GM12874 (cell line): ENCODE measurements around the gene TSPAN3.

Experiments used
- TF ChIP-seq, protein P1 (sequence below): IDR thresholded peaks from 2 replicates; pipeline ENCODE4 v1.5.1; 2011; ENCODE audit warnings: low read depth, mild to moderate bottlenecking, control low read depth, low read length, moderate library complexity; ENCODE audit not compliant: insufficient read depth

Gene TSPAN3

DNA sequence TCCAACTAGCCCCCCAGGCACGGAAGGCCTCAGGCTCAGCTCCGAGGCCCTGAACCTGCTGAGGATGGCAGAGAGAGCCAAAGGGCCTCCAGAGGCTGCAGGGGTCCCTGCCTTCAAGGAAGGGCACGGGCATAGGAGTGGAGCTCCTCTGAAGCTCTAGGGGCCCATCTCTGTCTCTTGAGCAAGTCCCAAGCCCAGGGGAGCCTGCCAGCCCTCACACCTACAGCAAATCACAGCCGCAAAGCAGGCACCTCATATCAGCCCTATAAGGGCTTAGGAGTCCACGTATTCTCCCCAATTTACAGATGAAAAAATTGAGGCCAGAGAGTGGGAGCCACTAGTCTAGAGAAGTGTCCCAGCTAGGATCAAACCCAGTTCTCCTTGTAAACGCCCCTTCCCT is 61.7 kb downstream of the TSPAN3 start:
- TF ChIP-seq, protein P1, sequence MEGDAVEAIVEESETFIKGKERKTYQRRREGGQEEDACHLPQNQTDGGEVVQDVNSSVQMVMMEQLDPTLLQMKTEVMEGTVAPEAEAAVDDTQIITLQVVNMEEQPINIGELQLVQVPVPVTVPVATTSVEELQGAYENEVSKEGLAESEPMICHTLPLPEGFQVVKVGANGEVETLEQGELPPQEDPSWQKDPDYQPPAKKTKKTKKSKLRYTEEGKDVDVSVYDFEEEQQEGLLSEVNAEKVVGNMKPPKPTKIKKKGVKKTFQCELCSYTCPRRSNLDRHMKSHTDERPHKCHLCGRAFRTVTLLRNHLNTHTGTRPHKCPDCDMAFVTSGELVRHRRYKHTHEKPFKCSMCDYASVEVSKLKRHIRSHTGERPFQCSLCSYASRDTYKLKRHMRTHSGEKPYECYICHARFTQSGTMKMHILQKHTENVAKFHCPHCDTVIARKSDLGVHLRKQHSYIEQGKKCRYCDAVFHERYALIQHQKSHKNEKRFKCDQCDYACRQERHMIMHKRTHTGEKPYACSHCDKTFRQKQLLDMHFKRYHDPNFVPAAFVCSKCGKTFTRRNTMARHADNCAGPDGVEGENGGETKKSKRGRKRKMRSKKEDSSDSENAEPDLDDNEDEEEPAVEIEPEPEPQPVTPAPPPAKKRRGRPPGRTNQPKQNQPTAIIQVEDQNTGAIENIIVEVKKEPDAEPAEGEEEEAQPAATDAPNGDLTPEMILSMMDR: no peak

DNA sequence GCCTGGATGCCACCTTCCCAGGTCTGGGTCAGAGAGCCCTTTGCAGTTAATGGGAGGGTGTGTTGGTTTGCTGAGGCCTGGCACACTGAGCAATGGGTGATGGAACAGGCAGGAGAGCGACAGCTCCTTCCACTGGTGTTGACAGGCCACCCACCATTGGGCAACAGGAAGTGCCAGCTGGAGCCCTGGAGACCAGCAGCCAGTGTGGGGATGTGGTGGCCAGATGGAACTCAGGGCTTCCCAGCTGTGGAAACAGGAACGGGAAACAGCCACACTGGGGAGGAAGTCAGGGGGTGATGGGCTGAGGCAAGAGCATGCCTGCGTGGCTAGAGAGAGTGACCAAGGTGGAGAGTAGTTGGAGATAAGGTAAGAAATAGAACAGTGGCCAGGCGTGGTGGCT is 66.7 kb downstream of the TSPAN3 start:
- TF ChIP-seq, protein P1: no peak

DNA sequence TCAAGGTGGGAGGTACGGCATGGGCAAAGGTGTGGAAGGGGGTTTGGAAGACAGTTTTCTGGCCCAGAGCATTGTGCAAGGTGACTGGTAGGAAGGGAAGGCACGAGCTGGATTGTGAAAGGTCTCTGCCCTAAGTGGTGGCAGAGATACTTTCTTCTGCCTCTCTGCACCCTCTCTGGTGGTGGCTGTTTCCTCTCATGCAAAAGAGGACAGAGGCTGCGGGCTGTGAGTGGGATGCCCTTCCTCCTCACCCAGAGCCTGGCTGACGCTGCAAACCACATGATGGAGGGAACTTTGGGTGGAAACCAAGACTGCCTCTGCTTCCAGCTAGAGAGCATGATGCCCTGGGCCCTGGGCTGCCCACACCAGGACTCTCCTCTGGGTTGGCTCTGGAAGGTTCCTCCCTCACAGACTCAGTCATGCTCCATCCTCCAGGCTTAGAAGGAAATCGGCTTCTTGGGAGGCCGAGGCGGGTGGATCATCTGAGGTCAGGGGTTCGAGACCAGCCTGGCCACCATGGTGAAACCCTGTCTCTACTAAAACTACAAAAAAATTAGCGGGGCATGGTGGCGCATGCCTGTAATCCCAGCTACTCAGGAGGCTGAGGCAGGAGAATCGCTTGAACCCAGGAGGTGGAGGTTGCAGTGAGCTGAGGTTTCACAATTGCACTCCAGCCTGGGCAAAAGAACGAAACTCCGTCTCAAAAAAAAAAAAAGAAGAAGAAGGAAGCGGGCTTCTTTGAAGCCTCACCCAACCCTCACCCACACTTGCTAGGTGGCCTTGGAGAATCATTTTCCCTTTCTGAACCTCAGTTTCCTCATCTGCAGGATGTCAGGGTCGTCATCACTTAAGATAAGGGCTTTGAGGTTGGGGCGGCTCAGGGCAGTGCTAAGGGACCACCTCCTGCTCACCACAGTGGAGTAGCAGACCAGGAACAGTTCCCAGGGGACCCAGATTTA is 67.7 kb downstream of the TSPAN3 start:
- TF ChIP-seq, protein P1: no peak

DNA sequence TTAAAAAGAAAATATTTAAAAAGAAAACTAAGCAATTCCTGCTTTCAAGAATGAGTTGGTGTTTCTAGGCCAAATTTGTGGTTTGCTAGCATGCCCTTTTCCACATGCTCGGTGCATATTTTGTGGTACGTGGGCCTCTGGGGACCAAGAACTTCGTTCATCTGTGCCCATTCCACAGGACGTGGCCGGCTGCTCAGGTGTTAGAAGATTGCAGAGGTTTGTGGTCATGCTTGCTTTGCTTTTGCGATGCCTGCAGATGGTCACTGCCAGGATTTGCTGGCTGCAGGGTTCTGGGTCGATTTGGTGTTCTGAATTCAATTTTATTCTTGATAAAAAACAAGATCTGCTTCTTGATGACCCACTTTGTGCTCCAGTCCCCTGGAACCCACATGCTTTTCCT is 68.5 kb downstream of the TSPAN3 start:
- TF ChIP-seq, protein P1: no peak

DNA sequence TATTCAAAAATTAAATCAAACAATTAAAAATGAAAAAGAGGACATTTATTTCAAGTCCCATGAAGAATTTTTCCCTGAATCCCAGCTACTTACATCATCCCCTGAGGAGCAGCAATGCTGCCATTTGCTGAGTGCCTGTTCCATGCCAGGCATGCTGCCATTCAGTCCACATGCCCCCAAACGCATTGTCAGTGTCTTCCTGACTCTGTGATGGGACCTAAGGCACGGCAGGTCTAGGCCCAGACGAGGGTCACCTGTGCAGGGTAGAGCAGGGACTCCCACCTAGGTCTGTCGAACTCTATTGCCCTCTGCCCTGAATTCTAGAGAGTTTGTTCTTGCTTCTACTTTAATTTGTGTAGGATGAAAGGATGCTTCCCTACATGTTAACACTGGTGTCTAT is 68.9 kb downstream of the TSPAN3 start:
- TF ChIP-seq, protein P1: no peak

DNA sequence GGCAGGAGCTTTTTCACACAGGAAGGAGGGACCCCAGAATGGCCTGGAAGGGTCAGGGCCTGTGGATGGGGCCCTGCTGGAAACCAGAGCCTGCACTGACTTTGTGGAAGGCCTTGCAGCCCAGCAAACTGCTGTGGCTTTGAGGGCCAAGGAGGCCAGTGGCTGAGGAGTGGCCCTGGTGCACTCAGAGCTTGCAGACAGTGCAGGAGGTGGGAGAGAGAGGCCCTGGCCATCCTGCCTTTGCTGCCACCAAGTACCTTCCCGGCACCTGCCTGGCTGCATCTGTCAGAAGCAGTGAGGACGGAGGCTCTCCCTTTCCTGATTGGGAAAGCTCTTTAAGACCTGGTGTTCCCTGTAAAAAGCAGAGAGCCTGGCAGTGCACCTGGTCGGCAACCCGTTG is 69.6 kb downstream of the TSPAN3 start:
- TF ChIP-seq, protein P1: no peak

DNA sequence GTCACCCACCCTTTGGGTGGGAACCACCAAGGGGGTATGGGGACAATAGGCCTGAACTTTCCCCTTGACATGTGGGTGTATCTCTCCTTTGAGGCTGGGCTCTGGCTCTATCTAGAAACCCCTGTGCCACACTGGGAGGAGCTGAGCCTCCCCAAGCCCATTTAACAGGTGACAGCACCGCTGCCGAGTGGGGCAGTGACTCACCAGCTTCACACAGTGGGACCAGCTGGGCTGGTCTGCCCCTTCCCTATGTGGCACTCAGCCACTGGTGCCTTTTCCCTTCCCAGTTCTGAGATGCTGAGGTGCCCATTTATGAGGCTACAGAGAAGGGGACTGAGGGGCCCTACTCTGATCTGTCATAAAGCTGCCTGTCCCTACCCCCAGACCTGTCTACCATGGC is 70.9 kb downstream of the TSPAN3 start:
- TF ChIP-seq, protein P1: no peak
